HepG2 (cell line): Measurements from ENCODE around the gene ZNRF4. TPM values are rescaled to one million over a fixed set of nuclear protein-coding genes. Genes with fewer than 3 reads are reported as not detected.
"Not testable (repeated sequence)": the region's sequence is repeated elsewhere in the genome, so short reads cannot be mapped to it uniquely, and the experiment has no call there.

Source experiments
- ATAC-seq: fragments of 200-7000 bp; cut with Tn5 transposase; 3 replicates; pipeline ENCODE4 v1.9.1; 2020; ENCODE audit warnings: mild to moderate bottlenecking, moderate library complexity
- BruUV-seq: library from RNA; stranded (reverse); fragments of 400-500 nt; replicated peaks from 2 replicates; lab custom pipeline; 2021; lab: Mats Ljungman, UMichigan
- CTCF ChIA-PET: fragments of 300-600 bp; formaldehyde crosslinking; extraction: SDS; loops from one replicate; lab custom pipeline; 2021; ENCODE audit warnings: low total read pairs, inconsistent platforms, low intra/inter-chr PET ratio; lab: Yijun Ruan, JAX
- POLR2A ChIA-PET: fragments of 350-600 bp; sonication (Branson Sonifier 250); formaldehyde crosslinking; loops from one replicate; lab custom pipeline; 2020; ENCODE audit warnings: antibody characterized with exemption, inconsistent platforms; lab: Yijun Ruan, JAX
- DNase-seq: peaks from one replicate; pipeline ENCODE4 v3.0.0-alpha.2; 2015; ENCODE audit warnings: low spot score
- FAIRE-seq: peaks from 3 replicates; lab custom pipeline; 2011; peaks lifted over from hg19 to GRCh38; lab: Jason Lieb, UNC
- H2AFZ ChIP-seq: one replicate; pipeline ENCODE4 v1.6.1; 2011; ENCODE audit warnings: low read length, inconsistent platforms
- H3K27ac ChIP-seq: fragments of 300-600 bp; 3 replicates; pipeline ENCODE4 v1.8.0; 2011; ENCODE audit warnings: mixed run types, mild to moderate bottlenecking, mixed read lengths, low read length, inconsistent platforms; ENCODE audit not compliant: insufficient read depth; ENCODE audit errors: extremely low read length
- H3K27me3 ChIP-seq, 2 experiments: fragments of 200-600 bp in 1 of 2; 2 replicates in 1 of 2; 3 replicates in 1 of 2; pipeline versions ENCODE4 v1.6.0 to v1.8.0; 2011; ENCODE audit warnings: low read length in 2 of 2, mild to moderate bottlenecking in 2 of 2, moderate library complexity in 2 of 2, inconsistent platforms in 1 of 2; ENCODE audit not compliant: insufficient read depth in 2 of 2, control insufficient read depth in 1 of 2
- H3K36me3 ChIP-seq, 2 experiments: fragments of 200-600 bp in 1 of 2; replicated peaks in 1 of 2; 2 replicates in 1 of 2; 3 replicates in 1 of 2; pipeline versions ENCODE4 v1.5.1 to v1.8.0; 2011; ENCODE audit warnings: low read length in 2 of 2, inconsistent platforms in 1 of 2; ENCODE audit not compliant: insufficient read depth in 2 of 2, control insufficient read depth in 1 of 2
- H3K4me1 ChIP-seq: 2 replicates; pipeline ENCODE4 v1.5.1; 2012; ENCODE audit warnings: low read length, inconsistent platforms; ENCODE audit not compliant: insufficient read depth
- H3K4me2 ChIP-seq: 2 replicates; pipeline ENCODE4 v1.6.0; 2011; ENCODE audit warnings: low read depth, low read length, inconsistent platforms
- H3K4me3 ChIP-seq, 3 experiments: fragments of 200-600 bp in 1 of 3; sonication (generic), shearing (Covaris generic) in 1 of 3; replicated peaks in 1 of 3; 2 replicates each; pipeline ENCODE4 v1.5.1; 2011 to 2016; ENCODE audit warnings: low read length in 3 of 3, inconsistent platforms in 2 of 3, low read depth in 2 of 3, mild to moderate bottlenecking in 2 of 3, control low read depth in 1 of 3, mixed read lengths in 1 of 3; ENCODE audit not compliant: insufficient read depth in 1 of 3
- H3K79me2 ChIP-seq: one replicate; pipeline ENCODE4 v1.6.1; 2011; ENCODE audit warnings: low read length, inconsistent platforms; ENCODE audit not compliant: insufficient read depth
- H3K9ac ChIP-seq: 2 replicates; pipeline ENCODE4 v1.6.0; 2011; ENCODE audit warnings: mild to moderate bottlenecking, low read depth, low read length, inconsistent platforms; ENCODE audit not compliant: insufficient read depth
- H3K9me3 ChIP-seq: 2 replicates; pipeline ENCODE4 v1.5.1; 2012; ENCODE audit warnings: mild to moderate bottlenecking, low read length
- H4K20me1 ChIP-seq: 2 replicates; pipeline ENCODE4 v1.6.0; 2011; ENCODE audit warnings: inconsistent platforms, mild to moderate bottlenecking, low read length, moderate library complexity; ENCODE audit not compliant: insufficient read depth
- DNMT1 ChIP-seq: sonication (generic); formaldehyde crosslinking; IDR thresholded peaks from 2 replicates; pipeline ENCODE4 v1.5.1; 2020; ENCODE audit warnings: mild to moderate bottlenecking, missing genetic modification reagents
- ZNF781 ChIP-seq: sonication (generic); formaldehyde crosslinking; IDR thresholded peaks from 2 replicates; pipeline ENCODE4 v1.5.1; 2020; ENCODE audit warnings: borderline replicate concordance, mild to moderate bottlenecking, missing genetic modification reagents; ENCODE audit errors: not compliant biosample characterization
- ZNF83 ChIP-seq: sonication (generic); formaldehyde crosslinking; IDR thresholded peaks from 2 replicates; pipeline ENCODE4 v1.4.0; 2020; ENCODE audit warnings: missing genetic modification reagents, mild to moderate bottlenecking, borderline replicate concordance
- WGBS: methylation state at CpG from one replicate; pipeline ENCODE4 v1.1.6; 2017; ENCODE audit warnings: low lambda C conversion rate; 5-methylcytosine and 5-hydroxymethylcytosine counted together
- in situ Hi-C: cut with HindIII; loops from 2 replicates; pipeline ENCODE4 v1.10.0; 2017; ENCODE audit warnings: low pct_unique_long_range_greater_than_20kb; ENCODE audit not compliant: extremely low pct_ligation_motif_present
- intact Hi-C: fragments of 100-400 bp; cut with micrococcal nuclease; formaldehyde crosslinking; loops from one replicate; pipeline ENCODE4 v1.10.0; 2022; ENCODE audit not compliant: unreplicated experiment
- polyA plus RNA-seq, 8 experiments: library from polyadenylated mRNA; depleted of rRNA in 3 of 8; stranded (reverse) in 7 of 8; unstranded in 1 of 8; fragments of >200 nt; fragmentation: Illumina TruSeq in 4 of 8; extraction: Trizol in 4 of 8; gene quantifications; 2 replicates each; pipeline versions ENCODE4 v1.2.1 to v1.2.3, GENCODE V29; 2011 to 2016; ENCODE audit warnings: low read depth in 4 of 8, missing spikeins in 1 of 8, mixed read lengths in 1 of 8; ENCODE audit not compliant: insufficient read depth in 1 of 8
- total RNA-seq, 5 experiments: library from RNA; depleted of rRNA; stranded (reverse); fragments of >200 nt; fragmentation: Illumina TruSeq; extraction: Trizol; gene quantifications; 2 replicates each; pipeline ENCODE4 v1.2.3, GENCODE V29; 2016; ENCODE audit warnings: low read depth in 1 of 5
- TF ChIP-seq, protein P1 (sequence below): sonication (generic); formaldehyde crosslinking; IDR thresholded peaks from 2 replicates; pipeline ENCODE4 v1.4.0; 2020; ENCODE audit warnings: missing genetic modification reagents
- TF ChIP-seq, protein P2 (sequence below): sonication (generic); formaldehyde crosslinking; IDR thresholded peaks from 2 replicates; pipeline ENCODE4 v1.5.1; 2020; ENCODE audit warnings: mild to moderate bottlenecking, missing genetic modification reagents, borderline replicate concordance
- TF ChIP-seq, protein P3 (sequence below): sonication (generic); formaldehyde crosslinking; IDR thresholded peaks from 2 replicates; pipeline ENCODE4 v1.4.0; 2020; ENCODE audit warnings: missing genetic modification reagents, low read depth, mild to moderate bottlenecking, borderline replicate concordance
- TF ChIP-seq, protein P4 (sequence below): sonication (generic); formaldehyde crosslinking; IDR thresholded peaks from 2 replicates; pipeline ENCODE4 v1.4.0; 2020; ENCODE audit warnings: mild to moderate bottlenecking, missing genetic modification reagents, borderline replicate concordance

Gene ZNRF4
- total and polyA plus RNA-seq, 2 of the 13 experiments (the other 11 are each of a cell fraction or from before 2014, with no cell fraction given) = not detected

DNA sequence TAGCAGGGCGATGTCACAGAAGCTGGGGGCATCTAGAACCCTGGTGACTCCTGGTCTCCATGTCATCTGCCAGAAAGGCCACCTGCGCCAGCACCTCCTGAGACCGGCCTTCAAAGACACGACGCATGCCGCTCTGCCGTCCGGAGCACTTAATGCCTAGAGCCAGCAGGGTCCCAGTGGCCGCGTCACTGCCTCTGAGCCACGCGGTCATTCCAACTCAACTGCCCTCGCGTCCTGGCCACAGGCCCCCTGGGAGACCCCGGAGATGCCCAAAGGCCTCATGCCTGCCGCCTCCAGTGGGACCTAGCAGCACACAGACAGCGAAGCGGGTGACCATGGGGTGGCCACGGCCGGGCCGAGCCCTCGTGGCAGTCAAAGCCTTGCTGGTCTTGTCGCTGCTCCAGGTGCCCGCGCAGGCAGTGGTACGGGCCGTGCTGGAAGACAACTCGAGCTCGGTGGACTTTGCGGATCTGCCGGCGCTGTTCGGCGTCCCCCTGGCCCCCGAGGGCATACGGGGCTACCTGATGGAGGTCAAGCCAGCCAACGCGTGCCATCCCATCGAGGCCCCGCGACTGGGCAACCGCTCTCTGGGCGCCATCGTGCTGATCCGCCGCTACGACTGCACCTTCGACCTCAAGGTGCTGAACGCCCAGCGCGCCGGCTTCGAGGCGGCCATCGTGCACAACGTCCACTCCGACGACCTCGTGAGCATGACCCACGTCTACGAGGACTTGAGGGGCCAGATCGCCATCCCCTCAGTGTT, at the start of gene ZNRF4 (continued):
- TF ChIP-seq, protein P1, sequence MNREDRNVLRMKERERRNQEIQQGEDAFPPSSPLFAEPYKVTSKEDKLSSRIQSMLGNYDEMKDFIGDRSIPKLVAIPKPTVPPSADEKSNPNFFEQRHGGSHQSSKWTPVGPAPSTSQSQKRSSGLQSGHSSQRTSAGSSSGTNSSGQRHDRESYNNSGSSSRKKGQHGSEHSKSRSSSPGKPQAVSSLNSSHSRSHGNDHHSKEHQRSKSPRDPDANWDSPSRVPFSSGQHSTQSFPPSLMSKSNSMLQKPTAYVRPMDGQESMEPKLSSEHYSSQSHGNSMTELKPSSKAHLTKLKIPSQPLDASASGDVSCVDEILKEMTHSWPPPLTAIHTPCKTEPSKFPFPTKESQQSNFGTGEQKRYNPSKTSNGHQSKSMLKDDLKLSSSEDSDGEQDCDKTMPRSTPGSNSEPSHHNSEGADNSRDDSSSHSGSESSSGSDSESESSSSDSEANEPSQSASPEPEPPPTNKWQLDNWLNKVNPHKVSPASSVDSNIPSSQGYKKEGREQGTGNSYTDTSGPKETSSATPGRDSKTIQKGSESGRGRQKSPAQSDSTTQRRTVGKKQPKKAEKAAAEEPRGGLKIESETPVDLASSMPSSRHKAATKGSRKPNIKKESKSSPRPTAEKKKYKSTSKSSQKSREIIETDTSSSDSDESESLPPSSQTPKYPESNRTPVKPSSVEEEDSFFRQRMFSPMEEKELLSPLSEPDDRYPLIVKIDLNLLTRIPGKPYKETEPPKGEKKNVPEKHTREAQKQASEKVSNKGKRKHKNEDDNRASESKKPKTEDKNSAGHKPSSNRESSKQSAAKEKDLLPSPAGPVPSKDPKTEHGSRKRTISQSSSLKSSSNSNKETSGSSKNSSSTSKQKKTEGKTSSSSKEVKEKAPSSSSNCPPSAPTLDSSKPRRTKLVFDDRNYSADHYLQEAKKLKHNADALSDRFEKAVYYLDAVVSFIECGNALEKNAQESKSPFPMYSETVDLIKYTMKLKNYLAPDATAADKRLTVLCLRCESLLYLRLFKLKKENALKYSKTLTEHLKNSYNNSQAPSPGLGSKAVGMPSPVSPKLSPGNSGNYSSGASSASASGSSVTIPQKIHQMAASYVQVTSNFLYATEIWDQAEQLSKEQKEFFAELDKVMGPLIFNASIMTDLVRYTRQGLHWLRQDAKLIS (CRISPR knock-in tag) = no peak
- TF ChIP-seq DNMT1 (CRISPR knock-in tag) (no peak), ZNF781 (CRISPR knock-in tag) (no peak), ZNF83 (CRISPR knock-in tag) (no peak)
- TF ChIP-seq, protein P2, sequence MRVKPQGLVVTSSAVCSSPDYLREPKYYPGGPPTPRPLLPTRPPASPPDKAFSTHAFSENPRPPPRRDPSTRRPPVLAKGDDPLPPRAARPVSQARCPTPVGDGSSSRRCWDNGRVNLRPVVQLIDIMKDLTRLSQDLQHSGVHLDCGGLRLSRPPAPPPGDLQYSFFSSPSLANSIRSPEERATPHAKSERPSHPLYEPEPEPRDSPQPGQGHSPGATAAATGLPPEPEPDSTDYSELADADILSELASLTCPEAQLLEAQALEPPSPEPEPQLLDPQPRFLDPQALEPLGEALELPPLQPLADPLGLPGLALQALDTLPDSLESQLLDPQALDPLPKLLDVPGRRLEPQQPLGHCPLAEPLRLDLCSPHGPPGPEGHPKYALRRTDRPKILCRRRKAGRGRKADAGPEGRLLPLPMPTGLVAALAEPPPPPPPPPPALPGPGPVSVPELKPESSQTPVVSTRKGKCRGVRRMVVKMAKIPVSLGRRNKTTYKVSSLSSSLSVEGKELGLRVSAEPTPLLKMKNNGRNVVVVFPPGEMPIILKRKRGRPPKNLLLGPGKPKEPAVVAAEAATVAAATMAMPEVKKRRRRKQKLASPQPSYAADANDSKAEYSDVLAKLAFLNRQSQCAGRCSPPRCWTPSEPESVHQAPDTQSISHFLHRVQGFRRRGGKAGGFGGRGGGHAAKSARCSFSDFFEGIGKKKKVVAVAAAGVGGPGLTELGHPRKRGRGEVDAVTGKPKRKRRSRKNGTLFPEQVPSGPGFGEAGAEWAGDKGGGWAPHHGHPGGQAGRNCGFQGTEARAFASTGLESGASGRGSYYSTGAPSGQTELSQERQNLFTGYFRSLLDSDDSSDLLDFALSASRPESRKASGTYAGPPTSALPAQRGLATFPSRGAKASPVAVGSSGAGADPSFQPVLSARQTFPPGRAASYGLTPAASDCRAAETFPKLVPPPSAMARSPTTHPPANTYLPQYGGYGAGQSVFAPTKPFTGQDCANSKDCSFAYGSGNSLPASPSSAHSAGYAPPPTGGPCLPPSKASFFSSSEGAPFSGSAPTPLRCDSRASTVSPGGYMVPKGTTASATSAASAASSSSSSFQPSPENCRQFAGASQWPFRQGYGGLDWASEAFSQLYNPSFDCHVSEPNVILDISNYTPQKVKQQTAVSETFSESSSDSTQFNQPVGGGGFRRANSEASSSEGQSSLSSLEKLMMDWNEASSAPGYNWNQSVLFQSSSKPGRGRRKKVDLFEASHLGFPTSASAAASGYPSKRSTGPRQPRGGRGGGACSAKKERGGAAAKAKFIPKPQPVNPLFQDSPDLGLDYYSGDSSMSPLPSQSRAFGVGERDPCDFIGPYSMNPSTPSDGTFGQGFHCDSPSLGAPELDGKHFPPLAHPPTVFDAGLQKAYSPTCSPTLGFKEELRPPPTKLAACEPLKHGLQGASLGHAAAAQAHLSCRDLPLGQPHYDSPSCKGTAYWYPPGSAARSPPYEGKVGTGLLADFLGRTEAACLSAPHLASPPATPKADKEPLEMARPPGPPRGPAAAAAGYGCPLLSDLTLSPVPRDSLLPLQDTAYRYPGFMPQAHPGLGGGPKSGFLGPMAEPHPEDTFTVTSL (CRISPR knock-in tag) = no peak
- TF ChIP-seq, protein P3, sequence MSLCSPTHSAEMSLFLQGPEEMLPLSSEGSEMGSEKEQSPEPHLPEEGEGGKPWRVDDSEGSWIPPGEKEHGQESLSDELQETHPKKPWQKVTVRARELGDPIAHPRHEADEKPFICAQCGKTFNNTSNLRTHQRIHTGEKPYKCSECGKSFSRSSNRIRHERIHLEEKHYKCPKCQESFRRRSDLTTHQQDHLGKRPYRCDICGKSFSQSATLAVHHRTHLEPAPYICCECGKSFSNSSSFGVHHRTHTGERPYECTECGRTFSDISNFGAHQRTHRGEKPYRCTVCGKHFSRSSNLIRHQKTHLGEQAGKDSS (CRISPR knock-in tag) = no peak
- TF ChIP-seq, protein P4, sequence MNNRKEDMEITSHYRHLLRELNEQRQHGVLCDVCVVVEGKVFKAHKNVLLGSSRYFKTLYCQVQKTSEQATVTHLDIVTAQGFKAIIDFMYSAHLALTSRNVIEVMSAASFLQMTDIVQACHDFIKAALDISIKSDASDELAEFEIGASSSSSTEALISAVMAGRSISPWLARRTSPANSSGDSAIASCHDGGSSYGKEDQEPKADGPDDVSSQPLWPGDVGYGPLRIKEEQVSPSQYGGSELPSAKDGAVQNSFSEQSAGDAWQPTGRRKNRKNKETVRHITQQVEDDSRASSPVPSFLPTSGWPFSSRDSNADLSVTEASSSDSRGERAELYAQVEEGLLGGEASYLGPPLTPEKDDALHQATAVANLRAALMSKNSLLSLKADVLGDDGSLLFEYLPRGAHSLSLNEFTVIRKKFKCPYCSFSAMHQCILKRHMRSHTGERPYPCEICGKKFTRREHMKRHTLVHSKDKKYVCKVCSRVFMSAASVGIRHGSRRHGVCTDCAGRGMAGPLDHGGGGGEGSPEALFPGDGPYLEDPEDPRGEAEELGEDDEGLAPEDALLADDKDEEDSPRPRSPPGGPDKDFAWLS (CRISPR knock-in tag) = no peak

DNA sequence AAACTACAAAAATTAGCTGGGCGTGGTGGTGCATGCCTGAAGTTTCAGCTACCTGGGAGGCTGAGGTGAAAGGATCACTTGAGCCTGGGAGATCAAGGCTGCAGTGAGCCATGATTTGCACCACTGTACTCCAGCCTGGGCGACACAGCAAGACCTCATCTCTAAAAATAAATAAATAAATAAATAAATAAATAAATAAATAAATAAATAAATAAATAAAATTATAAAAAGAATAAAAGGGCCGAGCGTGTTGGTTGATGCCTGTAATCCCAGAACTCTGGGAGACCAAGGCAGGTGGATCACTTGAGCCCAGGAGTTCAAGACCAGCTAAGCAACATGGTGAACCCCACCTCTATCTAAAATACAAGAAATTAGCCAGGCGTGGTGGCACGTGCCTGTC, 49.0 kb upstream of the ZNRF4 start:
- intact Hi-C loops, H3K4me3 ChIP-seq, H3K36me3 ChIP-seq, H3K27me3 ChIP-seq, in situ Hi-C loops, POLR2A ChIA-PET, H3K79me2 ChIP-seq, FAIRE-seq, BruUV-seq, H2AFZ ChIP-seq, DNase-seq, CTCF ChIA-PET, H3K4me1 ChIP-seq, H3K4me2 ChIP-seq, H4K20me1 ChIP-seq, H3K9ac ChIP-seq, H3K27ac ChIP-seq, ATAC-seq, H3K9me3 ChIP-seq: not testable (repeated sequence)
- 18% methylated on average over 6 of the region's 6 CpGs for WGBS
